HepG2 (cell line): ENCODE measurements around the gene NPW. TPM values are rescaled to one million over a fixed set of nuclear protein-coding genes. Genes with fewer than 3 reads are reported as not detected.

Experiments used
- ATAC-seq: fragments of 200-7000 bp; cut with Tn5 transposase; 3 replicates; pipeline ENCODE4 v1.9.1; 2020; ENCODE audit warnings: mild to moderate bottlenecking, moderate library complexity
- BruUV-seq: library from RNA; stranded (reverse); fragments of 400-500 nt; replicated peaks from 2 replicates; lab custom pipeline; 2021; lab: Mats Ljungman, UMichigan
- CTCF ChIA-PET: fragments of 300-600 bp; formaldehyde crosslinking; extraction: SDS; loops from one replicate; lab custom pipeline; 2021; ENCODE audit warnings: low total read pairs, inconsistent platforms, low intra/inter-chr PET ratio; lab: Yijun Ruan, JAX
- POLR2A ChIA-PET: fragments of 350-600 bp; sonication (Branson Sonifier 250); formaldehyde crosslinking; loops from one replicate; lab custom pipeline; 2020; ENCODE audit warnings: antibody characterized with exemption, inconsistent platforms; lab: Yijun Ruan, JAX
- DNase-seq: peaks from one replicate; pipeline ENCODE4 v3.0.0-alpha.2; 2015; ENCODE audit warnings: low spot score
- FAIRE-seq: peaks from 3 replicates; lab custom pipeline; 2011; peaks lifted over from hg19 to GRCh38; lab: Jason Lieb, UNC
- H2AFZ ChIP-seq: one replicate; pipeline ENCODE4 v1.6.1; 2011; ENCODE audit warnings: low read length, inconsistent platforms
- H3K27ac ChIP-seq: fragments of 300-600 bp; 3 replicates; pipeline ENCODE4 v1.8.0; 2011; ENCODE audit warnings: mixed run types, mild to moderate bottlenecking, mixed read lengths, low read length, inconsistent platforms; ENCODE audit not compliant: insufficient read depth; ENCODE audit errors: extremely low read length
- H3K27me3 ChIP-seq, 2 experiments: fragments of 200-600 bp in 1 of 2; 2 replicates in 1 of 2; 3 replicates in 1 of 2; pipeline versions ENCODE4 v1.6.0 to v1.8.0; 2011; ENCODE audit warnings: low read length in 2 of 2, mild to moderate bottlenecking in 2 of 2, moderate library complexity in 2 of 2, inconsistent platforms in 1 of 2; ENCODE audit not compliant: insufficient read depth in 2 of 2, control insufficient read depth in 1 of 2
- H3K36me3 ChIP-seq, 2 experiments: fragments of 200-600 bp in 1 of 2; replicated peaks in 1 of 2; 2 replicates in 1 of 2; 3 replicates in 1 of 2; pipeline versions ENCODE4 v1.5.1 to v1.8.0; 2011; ENCODE audit warnings: low read length in 2 of 2, inconsistent platforms in 1 of 2; ENCODE audit not compliant: insufficient read depth in 2 of 2, control insufficient read depth in 1 of 2
- H3K4me1 ChIP-seq: 2 replicates; pipeline ENCODE4 v1.5.1; 2012; ENCODE audit warnings: low read length, inconsistent platforms; ENCODE audit not compliant: insufficient read depth
- H3K4me2 ChIP-seq: 2 replicates; pipeline ENCODE4 v1.6.0; 2011; ENCODE audit warnings: low read depth, low read length, inconsistent platforms
- H3K4me3 ChIP-seq, 3 experiments: fragments of 200-600 bp in 1 of 3; sonication (generic), shearing (Covaris generic) in 1 of 3; replicated peaks in 1 of 3; 2 replicates each; pipeline ENCODE4 v1.5.1; 2011 to 2016; ENCODE audit warnings: low read length in 3 of 3, inconsistent platforms in 2 of 3, low read depth in 2 of 3, mild to moderate bottlenecking in 2 of 3, control low read depth in 1 of 3, mixed read lengths in 1 of 3; ENCODE audit not compliant: insufficient read depth in 1 of 3
- H3K79me2 ChIP-seq: one replicate; pipeline ENCODE4 v1.6.1; 2011; ENCODE audit warnings: low read length, inconsistent platforms; ENCODE audit not compliant: insufficient read depth
- H3K9ac ChIP-seq: 2 replicates; pipeline ENCODE4 v1.6.0; 2011; ENCODE audit warnings: mild to moderate bottlenecking, low read depth, low read length, inconsistent platforms; ENCODE audit not compliant: insufficient read depth
- H3K9me3 ChIP-seq: 2 replicates; pipeline ENCODE4 v1.5.1; 2012; ENCODE audit warnings: mild to moderate bottlenecking, low read length
- H4K20me1 ChIP-seq: 2 replicates; pipeline ENCODE4 v1.6.0; 2011; ENCODE audit warnings: inconsistent platforms, mild to moderate bottlenecking, low read length, moderate library complexity; ENCODE audit not compliant: insufficient read depth
- ATF2 ChIP-seq: sonication (generic); formaldehyde crosslinking; IDR thresholded peaks from 2 replicates; pipeline ENCODE4 v1.4.0; 2020; ENCODE audit warnings: missing genetic modification reagents
- CEBPG ChIP-seq: IDR thresholded peaks from 2 replicates; pipeline ENCODE4 v1.6.1; 2016
- FOXA1 ChIP-seq, 2 experiments: fragments of 450-650 bp in 1 of 2; sonication (generic) in 1 of 2; formaldehyde crosslinking in 1 of 2; IDR thresholded peaks; 2 replicates each; pipeline versions ENCODE4 v1.4.0 to v1.6.1; 2016 to 2020; ENCODE audit warnings: missing genetic modification reagents in 1 of 2
- GABPA ChIP-seq, 2 experiments: IDR thresholded peaks; 2 replicates each; pipeline ENCODE4 v1.6.1; 2011 to 2016; ENCODE audit warnings: low read depth in 2 of 2, low read length in 1 of 2, missing biosample characterization in 1 of 2, missing genetic modification characterization in 1 of 2
- HOXA5 ChIP-seq: sonication (generic); formaldehyde crosslinking; IDR thresholded peaks from 2 replicates; pipeline ENCODE4 v1.4.0; 2020; ENCODE audit warnings: missing genetic modification reagents
- IKZF4 ChIP-seq: sonication (generic); formaldehyde crosslinking; IDR thresholded peaks from 2 replicates; pipeline ENCODE4 v1.5.1; 2020; ENCODE audit warnings: borderline replicate concordance, mild to moderate bottlenecking, low read depth, missing genetic modification reagents; ENCODE audit errors: not compliant biosample characterization
- KLF16 ChIP-seq, 2 experiments: sonication (generic) in 1 of 2; formaldehyde crosslinking in 1 of 2; IDR thresholded peaks; 2 replicates each; pipeline versions ENCODE4 v1.6.1 to v1.8.0; 2016 to 2023; ENCODE audit warnings: missing genetic modification reagents in 2 of 2, missing compliant biosample characterization in 1 of 2
- MAFG ChIP-seq: sonication (generic); formaldehyde crosslinking; IDR thresholded peaks from 2 replicates; pipeline ENCODE4 v1.5.1; 2020; ENCODE audit warnings: mild to moderate bottlenecking, missing genetic modification reagents
- MLLT10 ChIP-seq: sonication (generic); formaldehyde crosslinking; IDR thresholded peaks from 2 replicates; pipeline ENCODE4 v1.4.0; 2020; ENCODE audit warnings: missing genetic modification reagents
- PAXIP1 ChIP-seq: sonication (generic); formaldehyde crosslinking; conservative IDR thresholded peaks from 2 replicates; pipeline ENCODE4 v1.4.0; 2020; ENCODE audit warnings: mild to moderate bottlenecking, missing genetic modification reagents, moderate library complexity
- POGK ChIP-seq: sonication (generic); formaldehyde crosslinking; conservative IDR thresholded peaks from 2 replicates; pipeline ENCODE4 v1.8.0; 2022; ENCODE audit warnings: mild to moderate bottlenecking, moderate library complexity, missing genetic modification reagents
- XRCC5 ChIP-seq: fragments of 200-400 bp; formaldehyde crosslinking; optimal IDR thresholded peaks from 2 replicates; pipeline ENCODE3; 2017; ENCODE audit warnings: mild to moderate bottlenecking, low read length
- ZNF232 ChIP-seq: sonication (generic); formaldehyde crosslinking; IDR thresholded peaks from 2 replicates; pipeline ENCODE4 v1.4.0; 2020; ENCODE audit warnings: missing genetic modification reagents, borderline replicate concordance
- ZNF776 ChIP-seq: sonication (generic); formaldehyde crosslinking; IDR thresholded peaks from 2 replicates; pipeline ENCODE4 v1.4.0; 2020; ENCODE audit warnings: mild to moderate bottlenecking, missing genetic modification reagents
- WGBS: methylation state at CpG from one replicate; pipeline ENCODE4 v1.1.6; 2017; ENCODE audit warnings: low lambda C conversion rate; 5-methylcytosine and 5-hydroxymethylcytosine counted together
- in situ Hi-C: cut with HindIII; loops from 2 replicates; pipeline ENCODE4 v1.10.0; 2017; ENCODE audit warnings: low pct_unique_long_range_greater_than_20kb; ENCODE audit not compliant: extremely low pct_ligation_motif_present
- intact Hi-C: fragments of 100-400 bp; cut with micrococcal nuclease; formaldehyde crosslinking; loops from one replicate; pipeline ENCODE4 v1.10.0; 2022; ENCODE audit not compliant: unreplicated experiment
- polyA plus RNA-seq, 8 experiments: library from polyadenylated mRNA; depleted of rRNA in 3 of 8; stranded (reverse) in 7 of 8; unstranded in 1 of 8; fragments of >200 nt; fragmentation: Illumina TruSeq in 4 of 8; extraction: Trizol in 4 of 8; gene quantifications; 2 replicates each; pipeline versions ENCODE4 v1.2.1 to v1.2.3, GENCODE V29; 2011 to 2016; ENCODE audit warnings: low read depth in 4 of 8, missing spikeins in 1 of 8, mixed read lengths in 1 of 8; ENCODE audit not compliant: insufficient read depth in 1 of 8
- total RNA-seq, 5 experiments: library from RNA; depleted of rRNA; stranded (reverse); fragments of >200 nt; fragmentation: Illumina TruSeq; extraction: Trizol; gene quantifications; 2 replicates each; pipeline ENCODE4 v1.2.3, GENCODE V29; 2016; ENCODE audit warnings: low read depth in 1 of 5

Gene NPW
- total and polyA plus RNA-seq, 2 of the 13 experiments (the other 11 are each of a cell fraction or from before 2014, with no cell fraction given), result 0.24 to 0.97 TPM

DNA sequence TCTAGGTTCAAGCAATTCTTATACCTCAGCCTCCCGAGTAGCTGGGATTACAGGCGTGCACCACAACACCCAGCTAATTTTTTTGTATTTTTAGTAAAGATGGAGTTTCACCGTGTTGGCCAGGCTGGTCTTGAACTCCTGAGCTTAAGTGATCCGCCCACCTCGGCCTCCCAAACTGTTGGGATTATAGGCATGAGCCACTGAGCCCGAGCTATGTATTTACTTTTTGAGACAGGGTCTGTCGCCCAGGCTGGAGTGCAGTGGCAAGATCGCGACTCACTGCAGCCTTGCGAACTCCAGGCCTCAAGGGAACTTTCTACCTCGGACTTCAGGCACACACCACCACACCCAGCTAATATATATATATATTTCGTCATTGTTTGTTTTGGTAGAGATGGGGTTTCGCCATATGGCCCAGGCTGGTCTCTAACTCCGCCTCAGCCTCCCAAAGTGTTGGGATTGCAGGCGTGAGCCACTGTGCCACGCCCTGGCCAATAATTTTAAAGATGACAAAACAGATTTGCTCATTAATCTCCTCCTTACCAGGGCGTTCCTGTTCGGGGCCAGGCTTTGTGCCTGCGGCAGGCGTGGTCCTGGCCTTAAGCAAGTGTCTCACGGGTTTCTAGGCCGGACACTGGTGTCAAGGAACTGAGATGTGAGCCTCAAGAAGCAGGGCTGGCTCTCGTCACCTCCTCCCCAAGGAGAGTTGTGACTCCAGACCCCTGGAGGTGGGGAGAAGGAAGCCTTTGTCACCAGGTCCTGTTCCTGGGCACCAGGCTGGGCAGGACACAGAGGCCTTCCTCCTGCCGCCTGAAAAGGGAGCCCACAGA lies 4.3 kb upstream of the NPW start:
- Histone ChIP-seq H2AFZ (peak overlapping the region; percentile 59), H3K4me2 (peak overlapping the region; percentile 93), H3K27me3 (peaks cover 2 to 14% of the 10 kb centered on the region in 2 experiments; a peak in 2 of 5 replicates), H3K79me2 (peaks cover 2% of the 10 kb centered on the region), H3K9ac (peak overlapping the region; percentile 60), H4K20me1 (no peaks in the 10 kb centered on the region), H3K36me3 (no peaks in the 10 kb centered on the region), H3K9me3 (no peaks in the 10 kb centered on the region), H3K4me1 (peaks cover 65% of the 10 kb centered on the region), H3K27ac (no peak overlapping the region), H3K4me3 (peak overlapping the region; percentile 20 to 61 (median 40); a peak in 5 of 6 replicates)
- intact Hi-C loops (no loop called here), in situ Hi-C loops (no loop called here)
- DNase-seq, result peak; percentile 76
- CTCF ChIA-PET, result no interaction called here
- POLR2A ChIA-PET, result interaction anchor here (0.8 to 2.9 kb wide), 10 partner anchors 8 to 142 kb away, joined by 3 to 22 read pairs (median 4); partner anchors contain the start of genes NTHL1, RPS2, SYNGR3 and TRAF7
- no TSS peak for BruUV-seq
- FAIRE-seq, result peak; percentile 83
- 4% methylated on average over 16 of the region's 24 CpGs for WGBS
- peak; percentile 63 for ATAC-seq
- TF ChIP-seq XRCC5 (no peak), MAFG (CRISPR knock-in tag) (no peak), ATF2 (CRISPR knock-in tag) (0 out of 2 replicates have a peak, but pooled peaks have one; percentile 24), ZNF232 (0 out of 2 replicates have a peak, but pooled peaks have one; percentile 38), KLF16 (CRISPR knock-in tag; IDR thresholded peaks at IDR 0.05) (no peak; a peak in 1 of 4 replicates), GABPA (IDR thresholded peaks at IDR 0.05; ENCODE audit: low read depth, low read length) (no peak), GABPA (CRISPR knock-in tag; IDR thresholded peaks at IDR 0.05; ENCODE audit: low read depth) (peak; percentile 15; the same call in 1 of the 2 replicates), POGK (CRISPR knock-in tag) (0 out of 2 replicates have a peak, but pooled peaks have one; percentile 36), MLLT10 (CRISPR knock-in tag) (no peak), CEBPG (CRISPR knock-in tag) (peak; percentile 85), ZNF776 (CRISPR knock-in tag) (no peak), HOXA5 (CRISPR knock-in tag) (no peak), IKZF4 (CRISPR knock-in tag) (no peak), FOXA1 (IDR thresholded peaks at IDR 0.05) (no peak), FOXA1 (CRISPR knock-in tag; IDR thresholded peaks at IDR 0.05) (peak; percentile 58), PAXIP1 (CRISPR knock-in tag) (peak; percentile 28; the same call in 1 of the 2 replicates)
